GM12878 (cell line): ENCODE measurements around the gene LONRF2. TPM values are rescaled to one million over a fixed set of nuclear protein-coding genes. Genes with fewer than 3 reads are reported as not detected.
"Not testable (repeated sequence)": the region's sequence is repeated elsewhere in the genome, so short reads cannot be mapped to it uniquely, and the experiment has no call there.

Source experiments
- ATAC-seq: fragments of 200-7000 bp; cut with Tn5 transposase; 3 replicates; pipeline ENCODE4 v1.9.1; 2020; ENCODE audit warnings: mild to moderate bottlenecking, moderate library complexity
- BruUV-seq: library from RNA; stranded (reverse); fragments of 400-500 nt; replicated peaks from 2 replicates; lab custom pipeline; 2021; lab: Mats Ljungman, UMichigan
- CTCF ChIA-PET: fragments of 300-600 bp; sonication (Branson Sonifier 250); formaldehyde crosslinking; extraction: SDS; loops from one replicate; lab custom pipeline; 2021; ENCODE audit warnings: inconsistent platforms; lab: Yijun Ruan, JAX
- POLR2A ChIA-PET: fragments of 350-600 bp; formaldehyde crosslinking; extraction: SDS; loops from one replicate; lab custom pipeline; 2021; ENCODE audit warnings: inconsistent platforms; lab: Charles Lee
- RAD21 ChIA-PET: fragments of 300-600 bp; sonication (Branson Sonifier 250); formaldehyde crosslinking; loops from one replicate; lab custom pipeline; 2023; ENCODE audit warnings: antibody characterized with exemption; ENCODE audit not compliant: unreplicated experiment; lab: Charles Lee
- SMC1A ChIA-PET: fragments of 300-600 bp; sonication (Branson Sonifier 250); formaldehyde crosslinking; loops from one replicate; lab custom pipeline; 2023; ENCODE audit not compliant: unreplicated experiment, uncharacterized antibody; lab: Charles Lee
- DNase-seq: peaks from one replicate; pipeline ENCODE4 v3.0.0-alpha.2; 2011; ENCODE audit warnings: low read depth, low spot score
- FAIRE-seq: peaks from 3 replicates; lab custom pipeline; 2011; peaks lifted over from hg19 to GRCh38; lab: Jason Lieb, UNC
- H2AFZ ChIP-seq: 2 replicates; pipeline ENCODE4 v1.6.0; 2011; ENCODE audit warnings: low read depth, low read length, control low read depth; ENCODE audit not compliant: control insufficient read depth
- H3K27ac ChIP-seq: 2 replicates; pipeline ENCODE4 v1.5.1; 2011; ENCODE audit warnings: control low read depth; ENCODE audit not compliant: control insufficient read depth, insufficient read depth
- H3K27me3 ChIP-seq, 2 experiments: replicated peaks in 1 of 2; 2 replicates each; pipeline versions ENCODE4 v1.6.0 to v1.6.1; 2011; ENCODE audit warnings: low read length in 1 of 2; ENCODE audit not compliant: control insufficient read depth in 2 of 2, insufficient read depth in 2 of 2
- H3K36me3 ChIP-seq, 2 experiments: 2 replicates each; pipeline ENCODE4 v1.5.1; 2011; ENCODE audit warnings: low read length in 1 of 2; ENCODE audit not compliant: control insufficient read depth in 2 of 2, insufficient read depth in 2 of 2
- H3K4me1 ChIP-seq: 2 replicates; pipeline ENCODE4 v1.6.1; 2011; ENCODE audit warnings: mild to moderate bottlenecking, low read length, moderate library complexity, mixed read lengths; ENCODE audit not compliant: control insufficient read depth, insufficient read depth
- H3K4me2 ChIP-seq: 2 replicates; pipeline ENCODE4 v1.6.0; 2011; ENCODE audit warnings: control low read depth; ENCODE audit not compliant: control insufficient read depth, insufficient read depth
- H3K4me3 ChIP-seq: fragments of 200-600 bp; sonication (generic); 2 replicates; pipeline ENCODE4 v1.5.1; 2016
- H3K79me2 ChIP-seq: 2 replicates; pipeline ENCODE4 v1.6.0; 2011; ENCODE audit warnings: low read length; ENCODE audit not compliant: control insufficient read depth, insufficient read depth
- H3K9ac ChIP-seq: 2 replicates; pipeline ENCODE4 v1.8.0; 2011; ENCODE audit warnings: low read length, control low read depth, mixed read lengths; ENCODE audit not compliant: control insufficient read depth, insufficient read depth
- H3K9me3 ChIP-seq: replicated peaks from 3 replicates; pipeline ENCODE4 v1.5.1; 2011; ENCODE audit warnings: mild to moderate bottlenecking, low read length; ENCODE audit not compliant: control insufficient read depth, insufficient read depth
- H4K20me1 ChIP-seq: 2 replicates; pipeline ENCODE4 v1.6.0; 2011; ENCODE audit not compliant: control insufficient read depth, insufficient read depth
- CHD1 ChIP-seq: IDR thresholded peaks from 2 replicates; pipeline ENCODE4 v1.6.1; 2012; ENCODE audit warnings: low read depth, low read length, improper control_type of control experiment
- CHD2 ChIP-seq: IDR thresholded peaks from 2 replicates; pipeline ENCODE4 v1.6.1; 2011; ENCODE audit warnings: low read depth, low read length, improper control_type of control experiment, borderline replicate concordance
- KDM1A ChIP-seq: fragments of 200-600 bp; sonication (generic); IDR thresholded peaks from 2 replicates; pipeline ENCODE4 v1.6.1; 2016; ENCODE audit warnings: borderline replicate concordance
- WGBS: methylation state at CpG from one replicate; pipeline ENCODE4 v1.1.6; 2016; ENCODE audit warnings: low lambda C conversion rate; ENCODE audit not compliant: insufficient replicate concordance, insufficient coverage; ENCODE audit errors: missing lambda C conversion rate; 5-methylcytosine and 5-hydroxymethylcytosine counted together
- in situ Hi-C: fragments of 300-500 bp; cut with MboI; formaldehyde crosslinking; loops from 9 replicates; pipeline ENCODE4 v1.14.3; 2018; ENCODE audit warnings: mixed read lengths
- intact Hi-C: fragments of 100-400 bp; cut with micrococcal nuclease; formaldehyde crosslinking; loops from one replicate; pipeline ENCODE4 v1.14.2; 2022; ENCODE audit not compliant: unreplicated experiment
- polyA plus RNA-seq, 11 experiments: library from polyadenylated mRNA; depleted of rRNA in 4 of 11; unstranded in 6 of 11; stranded (reverse) in 5 of 11; fragments of >200 nt; fragmentation: Nextera tagmentation in 4 of 11; fragmentation: Illumina TruSeq in 1 of 11; extraction: Ambion mirVana in 4 of 11; extraction: Trizol in 1 of 11; gene quantifications; 1 replicate in 1 of 11; 2 replicates in 10 of 11; pipeline versions ENCODE4 v1.2.1 to v1.2.3, GENCODE V29; 2011 to 2016; ENCODE audit warnings: inconsistent platforms in 2 of 11, missing spikeins in 2 of 11, low read depth in 1 of 11
- total RNA-seq, 4 experiments: library from RNA; depleted of rRNA in 3 of 4; stranded (reverse); fragments of >200 nt in 3 of 4; fragmentation: Illumina TruSeq in 1 of 4; extraction: Trizol in 1 of 4; gene quantifications; 2 replicates each; pipeline versions ENCODE4 v1.2.1 to v1.2.3, GENCODE V29; 2013 to 2021

LONRF2 gene
- total and polyA plus RNA-seq, 10 of the 15 experiments (the other 5 are each of a cell fraction or from before 2014, with no cell fraction given) = under 0.01 to 0.04 (median 0.01) TPM; not detected in 4

DNA sequence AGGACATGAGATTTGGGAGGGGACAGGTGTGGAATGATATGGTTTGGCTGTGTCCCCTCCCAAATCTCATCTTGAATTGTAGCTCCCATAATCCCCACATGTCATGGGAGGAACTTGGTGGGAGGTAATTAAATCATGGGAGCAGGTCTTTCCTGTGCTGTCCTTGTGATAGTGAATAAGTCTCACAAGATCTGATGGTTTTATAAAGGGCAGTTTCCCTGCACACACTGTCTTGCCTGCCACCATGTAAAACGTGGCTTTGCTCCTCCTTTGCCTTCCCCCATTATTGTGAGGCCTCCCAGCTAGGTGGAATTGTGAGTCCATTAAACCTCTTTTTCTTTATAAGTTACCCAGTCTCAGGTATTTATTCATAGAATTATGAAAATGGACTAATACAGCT lies 22.8 kb upstream of the LONRF2 start:
- BruUV-seq, H3K4me2 ChIP-seq, intact Hi-C loops, H3K27me3 ChIP-seq, ATAC-seq, CTCF ChIA-PET, in situ Hi-C loops, H3K27ac ChIP-seq, FAIRE-seq, H3K4me1 ChIP-seq, POLR2A ChIA-PET, RAD21 ChIA-PET, H3K9ac ChIP-seq, H2AFZ ChIP-seq, H4K20me1 ChIP-seq, DNase-seq, H3K36me3 ChIP-seq, H3K4me3 ChIP-seq, H3K79me2 ChIP-seq, SMC1A ChIA-PET, H3K9me3 ChIP-seq: not testable (repeated sequence)
- 0% methylated on average over 1 of the region's 1 CpG for WGBS

DNA sequence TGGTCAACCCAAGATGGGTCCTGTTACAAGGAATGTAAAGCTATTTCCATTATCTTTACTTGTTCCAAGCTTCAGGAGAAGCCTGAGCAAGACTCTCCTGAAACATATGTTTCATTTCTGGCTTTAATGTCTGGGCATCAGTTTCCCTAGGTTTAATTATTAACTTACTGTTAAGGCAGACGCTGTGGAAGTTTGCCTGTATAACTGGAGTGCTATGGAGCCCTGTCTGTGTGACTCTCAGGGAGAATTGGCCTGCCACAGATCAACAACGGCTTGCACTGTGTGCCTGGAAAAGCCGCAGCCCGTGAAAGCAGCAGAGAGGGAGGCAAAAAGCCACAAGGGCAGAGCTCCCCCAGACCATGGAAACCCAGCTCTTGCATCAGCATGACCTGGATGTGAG lies 22.1 kb upstream of the LONRF2 start:
- no peak overlapping the region for H3K27ac ChIP-seq
- SMC1A ChIA-PET = no interaction called here
- no peaks in the 10 kb centered on the region for H3K79me2 ChIP-seq
- no peak overlapping the region for H3K4me3 ChIP-seq
- BruUV-seq = no TSS peak
- H3K4me2 ChIP-seq = no peak overlapping the region
- RAD21 ChIA-PET = no interaction called here
- WGBS = 26% methylated on average over 4 of the region's 4 CpGs
- no peak for DNase-seq
- FAIRE-seq = no peak
- H3K36me3 ChIP-seq = no peaks in the 10 kb centered on the region
- in situ Hi-C loops (no loop called here), intact Hi-C loops (no loop called here)
- H4K20me1 ChIP-seq = no peaks in the 10 kb centered on the region
- H2AFZ ChIP-seq = no peak overlapping the region
- no peak for ATAC-seq
- no peaks in the 10 kb centered on the region; the same call in 2 of the 3 replicates for H3K9me3 ChIP-seq
- TF ChIP-seq KDM1A = no peak
- TF ChIP-seq CHD2 = no peak
- TF ChIP-seq CHD1 = no peak
- no peaks in the 10 kb centered on the region for H3K27me3 ChIP-seq
- H3K4me1 ChIP-seq = no peaks in the 10 kb centered on the region
- no peak overlapping the region for H3K9ac ChIP-seq
- POLR2A ChIA-PET = no interaction called here
- CTCF ChIA-PET = no interaction called here

DNA sequence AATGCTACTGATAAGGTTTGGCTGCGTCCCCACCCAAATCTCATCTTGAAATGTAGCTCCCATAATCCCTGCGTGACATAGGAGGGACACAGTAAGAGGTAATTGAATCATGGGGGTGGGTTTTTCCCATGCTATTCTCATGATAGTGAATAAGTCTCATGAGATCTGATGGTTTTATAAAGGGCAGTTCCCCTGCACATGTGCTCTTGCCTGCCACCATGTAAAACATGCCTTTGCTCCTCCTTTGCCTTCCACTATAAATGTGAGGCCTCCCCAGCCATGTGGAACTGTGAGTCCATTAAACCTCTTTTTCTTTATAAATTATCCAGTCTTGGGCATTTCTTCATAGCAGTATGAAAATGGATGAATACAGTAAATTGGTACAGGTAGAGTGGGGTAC lies 20.2 kb upstream of the LONRF2 start:
- H3K36me3 ChIP-seq, ATAC-seq, H3K27ac ChIP-seq, FAIRE-seq, SMC1A ChIA-PET, H3K79me2 ChIP-seq, in situ Hi-C loops, H3K27me3 ChIP-seq, H3K9ac ChIP-seq, H3K9me3 ChIP-seq, H3K4me2 ChIP-seq, POLR2A ChIA-PET, DNase-seq, H4K20me1 ChIP-seq, intact Hi-C loops, H3K4me3 ChIP-seq, RAD21 ChIA-PET, H3K4me1 ChIP-seq, BruUV-seq, H2AFZ ChIP-seq: not testable (repeated sequence)
- WGBS = 27% methylated on average over 2 of the region's 2 CpGs
- CTCF ChIA-PET = interaction anchor here (1.4 kb wide), 1 partner anchor 80 kb away, joined by 4 read pairs; no protein-coding TSS in a partner anchor
